Retina (tissue), 1 donor: ENCODE data around the gene SLC17A2.
"Not testable (repeated sequence)": the region's sequence is repeated elsewhere in the genome, so short reads cannot be mapped to it uniquely, and the experiment has no call there.

Experiments used
- DNase-seq: peaks from one replicate; pipeline ENCODE4 v3.0.0-alpha.2; 2016

SLC17A2 gene

GRCh38 chr6:25951296-25952032, 21.0 kb upstream of the SLC17A2 start:
- DNase-seq = no peak

- no peak for DNase-seq
Observed at GRCh38 chr6:25950297-25950696, 19.8 kb upstream of the SLC17A2 start.

GRCh38 chr6:25949695-25950094, 19.2 kb upstream of the SLC17A2 start:
- no peak for DNase-seq

- not testable (repeated sequence) for DNase-seq
Observed at GRCh38 chr6:25947492-25947891, 17.0 kb upstream of the SLC17A2 start.

GRCh38 chr6:25946631-25947030, 16.1 kb upstream of the SLC17A2 start:
- DNase-seq = no peak

GRCh38 chr6:25945738-25946137, 15.2 kb upstream of the SLC17A2 start:
- DNase-seq = not testable (repeated sequence)

GRCh38 chr6:25944688-25945574, 14.4 kb upstream of the SLC17A2 start:
- no peak for DNase-seq

GRCh38 chr6:25943887-25944286, 13.4 kb upstream of the SLC17A2 start:
- DNase-seq = no peak

GRCh38 chr6:25942561-25943147, 12.2 kb upstream of the SLC17A2 start:
- no peak for DNase-seq

GRCh38 chr6:25939593-25939992, 9.1 kb upstream of the SLC17A2 start:
- no peak for DNase-seq

- no peak for DNase-seq
Observed at GRCh38 chr6:25935953-25936352, 5.5 kb upstream of the SLC17A2 start.

GRCh38 chr6:25934735-25935313, 4.3 kb upstream of the SLC17A2 start:
- DNase-seq = no peak

GRCh38 chr6:25934156-25934555, 3.7 kb upstream of the SLC17A2 start:
- DNase-seq = no peak

- no peak for DNase-seq
Observed at GRCh38 chr6:25931411-25931709, 869 bp upstream of the SLC17A2 start.

- not testable (repeated sequence) for DNase-seq
Observed at GRCh38 chr6:25929785-25930184, 706 bp downstream of the SLC17A2 start.

GRCh38 chr6:25928562-25929324, 1.7 kb downstream of the SLC17A2 start:
- DNase-seq = no peak

- DNase-seq = no peak
Observed at GRCh38 chr6:25927756-25928216, 2.7 kb downstream of the SLC17A2 start.

- no peak for DNase-seq
Observed at GRCh38 chr6:25927178-25927577, 3.3 kb downstream of the SLC17A2 start.

- no peak for DNase-seq
Observed at GRCh38 chr6:25925876-25926275, 4.6 kb downstream of the SLC17A2 start.

GRCh38 chr6:25922301-25922700, 8.2 kb downstream of the SLC17A2 start:
- no peak for DNase-seq

- DNase-seq = no peak
Observed at GRCh38 chr6:25921525-25922203, 8.8 kb downstream of the SLC17A2 start.

GRCh38 chr6:25919657-25920056, 10.8 kb downstream of the SLC17A2 start:
- DNase-seq = no peak
